AG10803 (cell line): ENCODE results near the gene PTPRCAP.

Source experiments
- DNase-seq: peaks from one replicate; pipeline ENCODE4 v3.0.0; 2010; ENCODE audit warnings: low read depth
- H3K4me3 ChIP-seq: 2 replicates; pipeline ENCODE4 v1.5.1; 2011; ENCODE audit warnings: mild to moderate bottlenecking, low read length, control low read depth
- TF ChIP-seq, protein P1 (sequence below): conservative IDR thresholded peaks from 2 replicates; pipeline ENCODE4 v1.5.1; 2011; ENCODE audit warnings: mild to moderate bottlenecking, low read length, control low read depth, inconsistent platforms

The PTPRCAP gene

DNA sequence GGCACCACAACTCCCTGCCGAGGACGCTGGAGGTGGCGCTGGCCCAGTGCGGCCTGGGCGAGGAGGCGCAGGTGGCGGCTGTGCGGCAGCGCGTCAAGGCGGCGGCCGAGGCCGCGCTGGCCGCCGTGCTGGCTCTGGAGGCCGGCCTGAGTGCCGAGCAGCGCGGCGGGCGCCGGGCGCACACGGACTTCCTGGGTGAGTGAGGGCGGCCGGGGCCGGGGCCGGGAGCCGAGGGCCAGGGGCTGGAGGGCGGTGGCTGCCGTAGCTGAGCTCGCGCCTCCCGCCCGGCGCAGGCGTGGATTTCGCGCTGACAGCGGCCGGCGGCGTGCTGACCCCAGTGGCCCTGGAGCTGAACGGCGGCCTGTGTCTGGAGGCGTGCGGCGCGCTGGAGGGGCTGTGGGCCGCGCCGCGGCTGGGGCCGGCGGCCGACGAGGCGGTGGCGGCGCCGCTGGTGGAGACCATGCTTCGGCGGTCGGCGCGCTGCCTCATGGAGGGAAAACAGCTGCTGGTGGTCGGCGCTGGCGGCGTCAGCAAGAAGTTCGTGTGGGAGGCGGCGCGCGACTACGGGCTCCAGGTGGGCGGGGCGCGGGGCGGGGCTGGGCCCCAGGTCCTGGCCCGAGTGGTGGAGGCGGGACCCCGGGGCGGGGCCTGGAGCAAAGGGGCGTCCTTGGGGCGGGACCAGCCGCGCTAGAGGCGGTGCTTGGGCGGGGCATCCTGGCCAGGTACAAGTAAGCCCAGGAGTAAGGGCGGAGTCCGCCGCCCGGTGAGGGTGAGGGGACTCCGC is 16.6 kb downstream of the PTPRCAP start:
- H3K4me3 ChIP-seq, result peak overlapping the region; percentile 49
- DNase-seq, result peak; percentile 81
- TF ChIP-seq, protein P1, sequence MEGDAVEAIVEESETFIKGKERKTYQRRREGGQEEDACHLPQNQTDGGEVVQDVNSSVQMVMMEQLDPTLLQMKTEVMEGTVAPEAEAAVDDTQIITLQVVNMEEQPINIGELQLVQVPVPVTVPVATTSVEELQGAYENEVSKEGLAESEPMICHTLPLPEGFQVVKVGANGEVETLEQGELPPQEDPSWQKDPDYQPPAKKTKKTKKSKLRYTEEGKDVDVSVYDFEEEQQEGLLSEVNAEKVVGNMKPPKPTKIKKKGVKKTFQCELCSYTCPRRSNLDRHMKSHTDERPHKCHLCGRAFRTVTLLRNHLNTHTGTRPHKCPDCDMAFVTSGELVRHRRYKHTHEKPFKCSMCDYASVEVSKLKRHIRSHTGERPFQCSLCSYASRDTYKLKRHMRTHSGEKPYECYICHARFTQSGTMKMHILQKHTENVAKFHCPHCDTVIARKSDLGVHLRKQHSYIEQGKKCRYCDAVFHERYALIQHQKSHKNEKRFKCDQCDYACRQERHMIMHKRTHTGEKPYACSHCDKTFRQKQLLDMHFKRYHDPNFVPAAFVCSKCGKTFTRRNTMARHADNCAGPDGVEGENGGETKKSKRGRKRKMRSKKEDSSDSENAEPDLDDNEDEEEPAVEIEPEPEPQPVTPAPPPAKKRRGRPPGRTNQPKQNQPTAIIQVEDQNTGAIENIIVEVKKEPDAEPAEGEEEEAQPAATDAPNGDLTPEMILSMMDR, result no peak

DNA sequence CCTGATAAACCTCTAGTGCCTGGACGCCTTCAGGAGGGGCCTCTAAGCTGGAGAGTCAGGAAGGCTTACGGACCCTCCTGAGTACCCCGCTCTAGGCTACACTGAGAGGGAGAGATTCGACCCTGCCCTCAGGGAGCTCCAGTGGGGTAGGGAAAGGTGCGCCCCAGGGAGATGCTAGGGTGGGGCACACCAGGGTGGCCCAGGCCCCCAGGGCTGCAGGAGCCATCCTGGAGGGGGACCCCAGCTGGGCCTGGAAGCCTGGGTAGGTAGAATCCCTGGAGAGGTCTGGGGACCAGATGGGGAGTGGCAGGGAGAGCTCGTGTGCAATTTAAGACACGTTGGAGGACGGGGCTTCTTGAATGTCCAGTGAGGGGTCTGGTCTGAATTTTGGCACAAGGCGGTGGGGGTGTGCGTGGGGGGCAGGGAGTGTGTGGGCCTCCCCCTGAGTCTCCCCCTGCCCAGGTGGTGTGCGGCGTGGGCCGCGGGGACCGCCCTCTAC is 17.3 kb downstream of the PTPRCAP start:
- peak overlapping the region; percentile 49 for H3K4me3 ChIP-seq
- TF ChIP-seq, protein P1, result no peak
- DNase-seq, result no peak

- H3K4me3 ChIP-seq, result no peak overlapping the region
- TF ChIP-seq, protein P1, result no peak
- DNase-seq, result no peak
Measured at GRCh38 chr11:67419325-67420049, 18.0 kb downstream of the PTPRCAP start.

DNA sequence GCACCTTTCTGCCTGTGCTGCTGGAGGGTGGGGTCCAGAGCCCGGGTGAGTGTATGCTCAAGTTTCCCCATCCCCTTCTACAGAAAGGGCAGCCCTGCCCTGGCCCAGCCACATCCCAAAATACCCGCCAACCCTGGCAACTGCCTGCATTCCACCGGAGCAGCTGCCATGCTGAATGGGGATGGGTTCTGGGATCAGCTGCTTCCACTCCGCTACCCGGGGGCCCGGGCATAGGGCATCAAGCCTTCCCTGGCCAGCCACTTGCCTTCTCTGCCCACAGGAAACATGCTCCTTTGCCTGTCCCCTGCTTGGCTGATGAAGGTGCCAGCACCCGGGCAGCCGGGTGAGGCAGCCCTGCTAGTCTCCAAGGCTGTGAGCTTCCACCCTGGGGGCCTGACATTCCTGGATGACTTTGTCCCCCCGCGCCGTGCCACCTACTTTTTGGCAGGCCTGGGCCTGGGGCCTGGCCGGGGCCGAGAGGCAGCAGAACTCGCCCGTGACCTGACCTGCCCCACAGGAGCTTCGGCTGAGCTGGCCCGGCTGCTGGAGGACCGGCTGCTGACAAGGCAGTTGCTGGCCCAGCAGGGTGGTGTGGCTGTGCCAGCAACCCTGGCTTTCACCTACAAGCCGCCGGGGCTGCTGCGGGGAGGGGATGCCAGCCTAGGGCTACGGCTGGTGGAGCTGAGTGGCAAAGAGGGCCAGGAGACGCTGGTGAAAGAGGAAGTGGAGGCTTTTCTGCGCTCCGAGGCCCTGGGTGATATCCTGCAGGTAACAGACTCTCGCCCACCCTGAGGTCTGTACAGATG is 18.8 kb downstream of the PTPRCAP start:
- TF ChIP-seq, protein P1, result no peak
- H3K4me3 ChIP-seq, result no peak overlapping the region
- no peak for DNase-seq

DNA sequence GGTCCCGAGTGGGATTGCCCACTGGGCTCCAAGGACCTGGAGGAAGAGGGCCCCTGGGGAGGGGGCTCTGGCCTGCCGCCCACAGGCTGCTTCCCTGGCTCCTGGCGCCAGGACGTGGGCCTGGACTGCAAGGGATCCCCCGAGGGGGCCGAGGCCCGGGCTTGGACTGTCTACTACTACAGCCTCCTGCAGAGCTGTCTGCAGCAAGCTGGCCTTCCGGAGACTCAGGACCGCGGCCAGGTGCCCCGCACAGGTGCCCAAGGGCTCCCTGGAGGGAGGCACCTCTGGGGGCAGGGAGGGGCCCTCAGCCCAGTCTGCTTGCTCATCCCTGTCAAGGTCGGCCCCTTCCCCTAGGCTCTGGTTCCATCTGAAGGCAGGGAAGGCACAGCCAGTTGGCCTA is 20.1 kb downstream of the PTPRCAP start:
- TF ChIP-seq, protein P1, result no peak
- no peak for DNase-seq
- H3K4me3 ChIP-seq, result no peak overlapping the region

DNA sequence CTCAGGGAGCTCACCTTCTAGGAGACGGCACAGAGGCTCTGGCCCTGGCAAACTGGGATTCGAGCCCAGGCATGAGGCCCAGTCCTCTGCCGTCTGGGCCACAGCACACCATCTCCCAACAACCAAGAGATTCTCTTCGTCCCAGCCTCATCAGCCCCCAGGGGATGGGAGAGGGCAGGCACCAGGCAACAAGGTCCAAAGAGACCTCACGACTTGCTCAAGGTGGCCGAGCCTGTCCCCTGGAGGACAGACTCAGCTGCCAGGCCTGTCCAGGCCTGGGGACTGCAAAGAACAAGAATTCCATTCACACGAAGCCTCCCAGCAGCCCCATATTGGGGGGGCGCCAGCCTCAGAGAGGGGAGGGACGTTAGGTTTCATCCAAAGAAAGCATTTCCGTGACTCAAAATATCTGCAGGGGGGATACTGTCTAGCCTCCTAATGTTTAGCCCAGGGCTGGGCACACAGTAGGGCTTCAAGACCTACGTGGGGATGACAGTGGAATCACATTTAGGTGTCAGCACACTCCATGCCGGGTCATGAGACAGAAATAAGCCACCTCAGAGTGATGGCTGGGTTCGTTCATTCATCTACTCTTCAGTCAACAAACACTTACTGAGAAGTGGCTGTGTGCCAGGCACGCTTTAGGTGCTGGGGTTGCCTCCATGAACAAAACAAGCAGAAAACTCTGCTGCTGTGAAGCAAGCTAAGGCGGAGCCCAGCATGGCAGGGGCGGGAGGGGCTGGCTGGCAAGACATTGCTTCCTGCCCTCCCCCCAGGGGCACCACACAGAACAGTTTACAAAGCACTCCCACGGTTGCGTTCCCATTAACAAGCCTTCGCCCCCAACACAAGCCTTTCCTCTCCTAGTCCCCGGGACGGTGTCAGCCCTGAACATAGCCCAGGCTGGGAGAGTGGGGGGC is 20.8 kb downstream of the PTPRCAP start:
- DNase-seq, result no peak
- no peak overlapping the region for H3K4me3 ChIP-seq
- TF ChIP-seq, protein P1, result no peak
